Testis (tissue), 2 donors: Measurements from ENCODE around the gene ARL5A.

Source experiments
- CTCF ChIP-seq, 3 experiments: fragments of 450-650 bp in 2 of 3; fragments of 200-600 bp in 1 of 3; sonication (generic) in 1 of 3; IDR thresholded peaks; one replicate each; pipeline ENCODE4 v1.5.1; 2016 to 2019; ENCODE audit warnings: antibody characterized with exemption in 3 of 3, mild to moderate bottlenecking in 2 of 3, moderate library complexity in 1 of 3
- POLR2A ChIP-seq: fragments of 450-650 bp; IDR thresholded peaks from one replicate; pipeline ENCODE4 v1.6.1; 2017; ENCODE audit warnings: antibody characterized with exemption, mild to moderate bottlenecking, moderate library complexity

GRCh38 chr2:151767536-151767935 is 60.7 kb downstream of the ARL5A start:
- TF ChIP-seq POLR2A (no peak), CTCF (IDR thresholded peaks at IDR 0.05) (no peak)
